CD4-positive, alpha-beta T cell (primary cell): ENCODE data around the gene C3orf20. TPM values are rescaled to one million over a fixed set of nuclear protein-coding genes. Genes with fewer than 3 reads are reported as not detected.

ENCODE experiments used
- ATAC-seq: fragments of 200-7000 bp; cut with Tn5 transposase; one replicate; pipeline ENCODE4 v1.10.0; 2022; ENCODE audit warnings: mild to moderate bottlenecking; ENCODE audit not compliant: poor library complexity
- CTCF ChIA-PET: fragments of 350-600 bp; sonication (Branson Sonifier 250); formaldehyde crosslinking; loops from one replicate; lab custom pipeline; 2021; ENCODE audit warnings: antibody characterized with exemption, inconsistent platforms; lab: Charles Lee
- POLR2A ChIA-PET: fragments of 350-600 bp; sonication (Branson Sonifier 250); formaldehyde crosslinking; loops from one replicate; lab custom pipeline; 2021; ENCODE audit warnings: antibody characterized with exemption, inconsistent platforms; lab: Charles Lee
- DNase-seq, 14 experiments: peaks; one replicate each; pipeline ENCODE4 v3.0.0-alpha.2; 2013 to 2020; ENCODE audit warnings: mixed read lengths in 2 of 14
- H3K27ac ChIP-seq, 2 donors: one replicate each; pipeline versions ENCODE4 v1.5.1 to v1.7.0; 2013; ENCODE audit warnings: low read length in 2 of 2, low read depth in 1 of 2, mild to moderate bottlenecking in 1 of 2
- H3K27me3 ChIP-seq, 2 experiments: 1 replicate in 1 of 2; 2 replicates in 1 of 2; pipeline versions ENCODE4 v1.6.1 to v1.7.0; 2013; ENCODE audit warnings: low read length in 2 of 2, control low read depth in 1 of 2, mild to moderate bottlenecking in 1 of 2, moderate library complexity in 1 of 2; ENCODE audit not compliant: insufficient read depth in 2 of 2, control insufficient read depth in 1 of 2
- H3K36me3 ChIP-seq: one replicate; pipeline ENCODE4 v1.6.1; 2013; ENCODE audit warnings: low read length, control low read depth; ENCODE audit not compliant: insufficient read depth
- H3K4me1 ChIP-seq: one replicate; pipeline ENCODE4 v1.6.1; 2013; ENCODE audit warnings: low read length, control low read depth; ENCODE audit not compliant: insufficient read depth
- H3K4me3 ChIP-seq: one replicate; pipeline ENCODE4 v1.5.1; 2013; ENCODE audit warnings: mild to moderate bottlenecking, low read length, moderate library complexity
- H3K9me3 ChIP-seq, 2 experiments: 1 replicate in 1 of 2; 2 replicates in 1 of 2; pipeline versions ENCODE4 v1.6.1 to v1.7.0; 2013; ENCODE audit warnings: low read length in 2 of 2, mild to moderate bottlenecking in 2 of 2, control low read depth in 1 of 2, moderate library complexity in 1 of 2; ENCODE audit not compliant: control insufficient read depth in 1 of 2, insufficient read depth in 1 of 2
- H3K27ac Mint-ChIP-seq: one replicate; pipeline ENCODE4 v1.8.0; 2020; ENCODE audit warnings: mixed read lengths
- H3K27me3 Mint-ChIP-seq: one replicate; pipeline ENCODE4 v1.8.0; 2021; ENCODE audit warnings: mixed read lengths
- H3K36me3 Mint-ChIP-seq: one replicate; pipeline ENCODE4 v1.8.0; 2021; ENCODE audit warnings: low read depth, mixed read lengths
- H3K4me1 Mint-ChIP-seq: one replicate; pipeline ENCODE4 v1.8.0; 2021; ENCODE audit warnings: low read depth, mixed read lengths
- H3K4me3 Mint-ChIP-seq: one replicate; pipeline ENCODE4 v1.8.0; 2020; ENCODE audit warnings: mild to moderate bottlenecking, mixed read lengths
- H3K9me3 Mint-ChIP-seq: one replicate; pipeline ENCODE4 v1.8.0; 2020; ENCODE audit warnings: mixed read lengths
- CTCF ChIP-seq: fragments of 200-600 bp; IDR thresholded peaks from one replicate; pipeline ENCODE4 v1.8.0; 2022; ENCODE audit warnings: antibody characterized with exemption, mild to moderate bottlenecking
- intact Hi-C, 2 experiments: fragments of 100-400 bp; cut with DNase I in 1 of 2; cut with micrococcal nuclease in 1 of 2; formaldehyde crosslinking; loops; one replicate each; pipeline versions ENCODE4 v1.15.1 to v1.9.0; 2023 to 2025; cut with DNase I, micrococcal nuclease
- total RNA-seq, 174 experiments: library from RNA in 2 of 174; stranded (reverse) in 2 of 174; gene quantifications; one replicate each; pipeline ENCODE4 v1.2.3 and lab custom pipeline; 2021 to 2026

The C3orf20 gene
- total RNA-seq, 2 experiments from 2014 or later, result 0.14 TPM; not detected in 1

GRCh38 chr3:14767245-14768051, 92.5 kb downstream of the C3orf20 start:
- intact Hi-C loops, result no loop called here

GRCh38 chr3:14768182-14768790, 93.3 kb downstream of the C3orf20 start:
- intact Hi-C loops, result no loop called here
- H3K36me3 ChIP-seq, result no peaks in the 10 kb centered on the region
- H3K27me3 Mint-ChIP-seq, result peaks cover 5% of the 10 kb centered on the region
- no peak overlapping the region for H3K4me3 Mint-ChIP-seq
- no peak for TF ChIP-seq CTCF
- POLR2A ChIA-PET, result no interaction called here
- no peaks in the 10 kb centered on the region for H3K27me3 ChIP-seq
- H3K9me3 ChIP-seq, result no peaks in the 10 kb centered on the region
- no peak overlapping the region for H3K4me3 ChIP-seq
- no peaks in the 10 kb centered on the region for H3K4me1 ChIP-seq
- DNase-seq (no peak), ATAC-seq (no peak)
- CTCF ChIA-PET, result no interaction called here
- no peaks in the 10 kb centered on the region for H3K36me3 Mint-ChIP-seq
- no peaks in the 10 kb centered on the region for H3K9me3 Mint-ChIP-seq
- H3K27ac Mint-ChIP-seq, result no peak overlapping the region
- no peak overlapping the region for H3K27ac ChIP-seq
- H3K4me1 Mint-ChIP-seq, result no peaks in the 10 kb centered on the region

More at GRCh38 chr3:14767245-14768051, 92.5 kb downstream of the C3orf20 start:
- no peaks in the 10 kb centered on the region for H3K4me1 ChIP-seq
- peaks cover 5% of the 10 kb centered on the region for H3K27me3 Mint-ChIP-seq
- no peak overlapping the region for H3K4me3 ChIP-seq
- H3K36me3 Mint-ChIP-seq, result no peaks in the 10 kb centered on the region
- no peak overlapping the region for H3K27ac ChIP-seq
- H3K4me1 Mint-ChIP-seq, result no peaks in the 10 kb centered on the region
- ChIA-PET POLR2A (no interaction called here), CTCF (no interaction called here)
- no peak overlapping the region for H3K4me3 Mint-ChIP-seq
- no peak overlapping the region for H3K27ac Mint-ChIP-seq
- ATAC-seq, result no peak
- no peaks in the 10 kb centered on the region for H3K36me3 ChIP-seq
- no peaks in the 10 kb centered on the region for H3K9me3 Mint-ChIP-seq
- H3K27me3 ChIP-seq, result no peaks in the 10 kb centered on the region
- no peak for TF ChIP-seq CTCF
- H3K9me3 ChIP-seq, result no peaks in the 10 kb centered on the region
- DNase-seq, result no peak

- TF ChIP-seq CTCF, result no peak
- no peaks in the 10 kb centered on the region for H3K4me1 ChIP-seq
- no peak overlapping the region for H3K4me3 ChIP-seq
- CTCF ChIA-PET, result no interaction called here
- DNase-seq (no peak), ATAC-seq (no peak)
- H3K9me3 Mint-ChIP-seq, result no peaks in the 10 kb centered on the region
- no peak overlapping the region for H3K27ac Mint-ChIP-seq
- POLR2A ChIA-PET, result no interaction called here
- H3K36me3 ChIP-seq, result no peaks in the 10 kb centered on the region
- no peak overlapping the region for H3K27ac ChIP-seq
- H3K9me3 ChIP-seq, result no peaks in the 10 kb centered on the region
- no peaks in the 10 kb centered on the region for H3K4me1 Mint-ChIP-seq
- H3K4me3 Mint-ChIP-seq, result no peak overlapping the region
- intact Hi-C loops, result no loop called here
- peaks cover 5% of the 10 kb centered on the region for H3K27me3 Mint-ChIP-seq
- H3K36me3 Mint-ChIP-seq, result no peaks in the 10 kb centered on the region
- H3K27me3 ChIP-seq, result no peaks in the 10 kb centered on the region
Observed at GRCh38 chr3:14768881-14769280, 93.9 kb downstream of the C3orf20 start.
